Measurements from ENCODE around the gene ZNF300.

GRCh38 chr5:150862070-150862469 is 42.7 kb downstream of the ZNF300 start:
- TF ChIP-seq PKNOX1 (IDR thresholded peaks at IDR 0.05) (no peak), ELF4 (IDR thresholded peaks at IDR 0.05) (no peak), LEF1 (IDR thresholded peaks at IDR 0.05; ENCODE audit: borderline replicate concordance) (no peak), TARDBP (IDR thresholded peaks at IDR 0.05) (no peak)

Data from HEK293T (cell line).